CD4-positive, alpha-beta T cell (primary cell): Measurements from ENCODE around the gene TRIM60. TPM values are rescaled to one million over a fixed set of nuclear protein-coding genes. Genes with fewer than 3 reads are reported as not detected.
"Not testable (repeated sequence)": the region's sequence is repeated elsewhere in the genome, so short reads cannot be mapped to it uniquely, and the experiment has no call there.

Source experiments
- ATAC-seq: fragments of 200-7000 bp; cut with Tn5 transposase; one replicate; pipeline ENCODE4 v1.10.0; 2022; ENCODE audit warnings: mild to moderate bottlenecking; ENCODE audit not compliant: poor library complexity
- CTCF ChIA-PET: fragments of 350-600 bp; sonication (Branson Sonifier 250); formaldehyde crosslinking; loops from one replicate; lab custom pipeline; 2021; ENCODE audit warnings: antibody characterized with exemption, inconsistent platforms; lab: Charles Lee
- POLR2A ChIA-PET: fragments of 350-600 bp; sonication (Branson Sonifier 250); formaldehyde crosslinking; loops from one replicate; lab custom pipeline; 2021; ENCODE audit warnings: antibody characterized with exemption, inconsistent platforms; lab: Charles Lee
- DNase-seq, 14 experiments: peaks; one replicate each; pipeline ENCODE4 v3.0.0-alpha.2; 2013 to 2020; ENCODE audit warnings: mixed read lengths in 2 of 14
- H3K27ac ChIP-seq, 2 donors: one replicate each; pipeline versions ENCODE4 v1.5.1 to v1.7.0; 2013; ENCODE audit warnings: low read length in 2 of 2, low read depth in 1 of 2, mild to moderate bottlenecking in 1 of 2
- H3K27me3 ChIP-seq, 2 experiments: 1 replicate in 1 of 2; 2 replicates in 1 of 2; pipeline versions ENCODE4 v1.6.1 to v1.7.0; 2013; ENCODE audit warnings: low read length in 2 of 2, control low read depth in 1 of 2, mild to moderate bottlenecking in 1 of 2, moderate library complexity in 1 of 2; ENCODE audit not compliant: insufficient read depth in 2 of 2, control insufficient read depth in 1 of 2
- H3K36me3 ChIP-seq: one replicate; pipeline ENCODE4 v1.6.1; 2013; ENCODE audit warnings: low read length, control low read depth; ENCODE audit not compliant: insufficient read depth
- H3K4me1 ChIP-seq: one replicate; pipeline ENCODE4 v1.6.1; 2013; ENCODE audit warnings: low read length, control low read depth; ENCODE audit not compliant: insufficient read depth
- H3K4me3 ChIP-seq: one replicate; pipeline ENCODE4 v1.5.1; 2013; ENCODE audit warnings: mild to moderate bottlenecking, low read length, moderate library complexity
- H3K9me3 ChIP-seq, 2 experiments: 1 replicate in 1 of 2; 2 replicates in 1 of 2; pipeline versions ENCODE4 v1.6.1 to v1.7.0; 2013; ENCODE audit warnings: low read length in 2 of 2, mild to moderate bottlenecking in 2 of 2, control low read depth in 1 of 2, moderate library complexity in 1 of 2; ENCODE audit not compliant: control insufficient read depth in 1 of 2, insufficient read depth in 1 of 2
- H3K27ac Mint-ChIP-seq: one replicate; pipeline ENCODE4 v1.8.0; 2020; ENCODE audit warnings: mixed read lengths
- H3K27me3 Mint-ChIP-seq: one replicate; pipeline ENCODE4 v1.8.0; 2021; ENCODE audit warnings: mixed read lengths
- H3K36me3 Mint-ChIP-seq: one replicate; pipeline ENCODE4 v1.8.0; 2021; ENCODE audit warnings: low read depth, mixed read lengths
- H3K4me1 Mint-ChIP-seq: one replicate; pipeline ENCODE4 v1.8.0; 2021; ENCODE audit warnings: low read depth, mixed read lengths
- H3K4me3 Mint-ChIP-seq: one replicate; pipeline ENCODE4 v1.8.0; 2020; ENCODE audit warnings: mild to moderate bottlenecking, mixed read lengths
- H3K9me3 Mint-ChIP-seq: one replicate; pipeline ENCODE4 v1.8.0; 2020; ENCODE audit warnings: mixed read lengths
- intact Hi-C, 2 experiments: fragments of 100-400 bp; cut with DNase I in 1 of 2; cut with micrococcal nuclease in 1 of 2; formaldehyde crosslinking; loops; one replicate each; pipeline versions ENCODE4 v1.15.1 to v1.9.0; 2023 to 2025; cut with DNase I, micrococcal nuclease
- total RNA-seq, 174 experiments: library from RNA in 2 of 174; stranded (reverse) in 2 of 174; gene quantifications; one replicate each; pipeline ENCODE4 v1.2.3 and lab custom pipeline; 2021 to 2026
- TF ChIP-seq, protein P1 (sequence below): fragments of 200-600 bp; IDR thresholded peaks from one replicate; pipeline ENCODE4 v1.8.0; 2022; ENCODE audit warnings: antibody characterized with exemption, mild to moderate bottlenecking

TRIM60 gene
- total RNA-seq, 2 experiments from 2014 or later, result not detected

DNA sequence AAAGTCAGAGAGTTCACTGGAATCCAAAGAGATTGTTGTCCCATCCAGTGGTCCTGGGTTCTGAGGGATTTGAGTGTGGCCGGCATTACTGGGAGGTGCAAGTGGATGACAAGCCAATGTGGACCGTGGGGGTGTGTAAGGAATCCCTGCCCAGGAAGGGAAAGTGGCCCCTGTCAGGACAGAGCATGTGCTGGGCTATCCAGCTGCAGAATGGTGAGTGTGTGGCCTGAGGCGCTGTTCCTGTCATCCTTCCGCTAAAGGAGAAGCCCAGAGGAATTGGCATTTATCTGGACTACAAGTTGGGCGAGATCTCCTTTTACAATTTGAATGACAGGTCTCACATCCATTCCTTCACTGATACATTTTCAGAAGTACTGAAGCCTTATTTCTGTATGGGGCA, 20.4 kb upstream of the TRIM60 start:
- ATAC-seq (no peak), DNase-seq (no peak)
- Histone ChIP-seq H3K4me3 (no peak overlapping the region), H3K4me1 (no peaks in the 10 kb centered on the region), H3K9me3 (no peaks in the 10 kb centered on the region), H3K27me3 (no peaks in the 10 kb centered on the region), H3K27ac (no peak overlapping the region), H3K36me3 (no peaks in the 10 kb centered on the region)
- Mint-ChIP-seq H3K27me3 (peaks cover 9% of the 10 kb centered on the region), H3K4me3 (no peak overlapping the region), H3K4me1 (no peaks in the 10 kb centered on the region), H3K36me3 (no peaks in the 10 kb centered on the region), H3K27ac (no peak overlapping the region), H3K9me3 (no peaks in the 10 kb centered on the region)
- TF ChIP-seq, protein P1, sequence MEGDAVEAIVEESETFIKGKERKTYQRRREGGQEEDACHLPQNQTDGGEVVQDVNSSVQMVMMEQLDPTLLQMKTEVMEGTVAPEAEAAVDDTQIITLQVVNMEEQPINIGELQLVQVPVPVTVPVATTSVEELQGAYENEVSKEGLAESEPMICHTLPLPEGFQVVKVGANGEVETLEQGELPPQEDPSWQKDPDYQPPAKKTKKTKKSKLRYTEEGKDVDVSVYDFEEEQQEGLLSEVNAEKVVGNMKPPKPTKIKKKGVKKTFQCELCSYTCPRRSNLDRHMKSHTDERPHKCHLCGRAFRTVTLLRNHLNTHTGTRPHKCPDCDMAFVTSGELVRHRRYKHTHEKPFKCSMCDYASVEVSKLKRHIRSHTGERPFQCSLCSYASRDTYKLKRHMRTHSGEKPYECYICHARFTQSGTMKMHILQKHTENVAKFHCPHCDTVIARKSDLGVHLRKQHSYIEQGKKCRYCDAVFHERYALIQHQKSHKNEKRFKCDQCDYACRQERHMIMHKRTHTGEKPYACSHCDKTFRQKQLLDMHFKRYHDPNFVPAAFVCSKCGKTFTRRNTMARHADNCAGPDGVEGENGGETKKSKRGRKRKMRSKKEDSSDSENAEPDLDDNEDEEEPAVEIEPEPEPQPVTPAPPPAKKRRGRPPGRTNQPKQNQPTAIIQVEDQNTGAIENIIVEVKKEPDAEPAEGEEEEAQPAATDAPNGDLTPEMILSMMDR, result no peak
- ChIA-PET POLR2A (no interaction called here), CTCF (no interaction called here)
- intact Hi-C loops, result no loop called here

- TF ChIP-seq, protein P1, result no peak
- CTCF ChIA-PET, result no interaction called here
Measured at GRCh38 chr4:165013691-165014090, 18.1 kb upstream of the TRIM60 start.

DNA sequence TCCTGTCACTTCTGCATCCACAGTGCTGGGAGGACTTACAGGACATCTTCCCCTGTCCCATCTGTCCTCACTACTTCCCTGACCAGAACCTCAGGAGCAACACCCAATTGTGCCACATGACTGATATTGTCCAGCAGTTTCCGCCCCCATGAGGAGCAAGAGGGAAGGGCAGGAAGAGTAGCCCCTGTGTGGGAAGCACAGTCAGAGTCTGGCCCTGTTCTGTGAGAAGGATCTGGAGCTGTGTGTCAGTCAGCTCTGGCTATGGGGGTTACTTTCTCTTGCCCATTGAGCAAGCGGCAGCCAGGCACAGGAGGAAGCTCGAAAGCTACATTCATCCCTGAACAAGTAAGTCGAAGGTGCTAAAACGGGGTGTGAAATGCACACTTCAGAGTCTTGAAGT, 14.8 kb upstream of the TRIM60 start:
- CTCF ChIA-PET, result no interaction called here
- no peak overlapping the region for H3K27ac Mint-ChIP-seq

More at GRCh38 chr4:165013691-165014090, 18.1 kb upstream of the TRIM60 start:
- POLR2A ChIA-PET, result no interaction called here
- Histone ChIP-seq H3K4me3 (no peak overlapping the region), H3K9me3 (no peaks in the 10 kb centered on the region), H3K27ac (no peak overlapping the region), H3K36me3 (no peaks in the 10 kb centered on the region), H3K27me3 (no peaks in the 10 kb centered on the region), H3K4me1 (no peaks in the 10 kb centered on the region)
- intact Hi-C loops, result no loop called here
- no peaks in the 10 kb centered on the region for H3K36me3 Mint-ChIP-seq
- H3K27ac Mint-ChIP-seq, result no peak overlapping the region
- H3K4me3 Mint-ChIP-seq, result no peak overlapping the region
- DNase-seq, result no peak
- peaks cover 5% of the 10 kb centered on the region for H3K27me3 Mint-ChIP-seq
- no peak for ATAC-seq
- H3K9me3 Mint-ChIP-seq, result no peaks in the 10 kb centered on the region
- no peaks in the 10 kb centered on the region for H3K4me1 Mint-ChIP-seq

DNA sequence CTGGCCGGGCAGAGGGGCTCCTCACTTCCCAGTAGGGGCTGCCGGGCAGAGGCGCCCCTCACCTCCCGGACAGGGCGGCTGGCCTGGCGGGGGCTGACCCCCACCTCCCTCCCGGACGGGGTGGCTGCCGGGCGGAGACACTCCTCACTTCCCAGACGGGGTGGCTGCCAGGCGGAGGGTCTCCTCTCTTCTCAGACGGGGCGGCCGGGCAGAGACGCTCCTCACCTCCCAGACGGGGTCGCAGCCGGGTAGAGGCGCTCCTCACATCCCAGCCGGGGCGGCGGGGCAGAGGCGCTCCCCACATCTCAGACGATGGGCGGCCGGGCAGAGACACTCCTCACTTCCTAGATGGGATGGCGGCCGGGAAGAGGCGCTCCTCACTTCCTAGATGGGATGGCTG, 11.8 kb upstream of the TRIM60 start:
- POLR2A ChIA-PET, result not testable (repeated sequence)

More for the DNA sequence above, 14.8 kb upstream of the TRIM60 start:
- Mint-ChIP-seq H3K27me3 (no peaks in the 10 kb centered on the region), H3K4me3 (no peak overlapping the region), H3K4me1 (no peaks in the 10 kb centered on the region), H3K9me3 (no peaks in the 10 kb centered on the region), H3K36me3 (no peaks in the 10 kb centered on the region)
- H3K27ac ChIP-seq, result no peak overlapping the region
- no peak overlapping the region for H3K4me3 ChIP-seq
- TF ChIP-seq, protein P1, result no peak
- H3K9me3 ChIP-seq, result no peaks in the 10 kb centered on the region
- DNase-seq (no peak), ATAC-seq (no peak)
- intact Hi-C loops, result no loop called here
- POLR2A ChIA-PET, result no interaction called here
- no peaks in the 10 kb centered on the region for H3K4me1 ChIP-seq
- H3K36me3 ChIP-seq, result no peaks in the 10 kb centered on the region
- H3K27me3 ChIP-seq, result no peaks in the 10 kb centered on the region

GRCh38 chr4:165025782-165026181, 6.0 kb upstream of the TRIM60 start:
- H3K9me3 Mint-ChIP-seq, intact Hi-C loops, H3K9me3 ChIP-seq, H3K27me3 ChIP-seq, POLR2A ChIA-PET, H3K4me3 ChIP-seq, H3K36me3 ChIP-seq, CTCF ChIA-PET, H3K4me1 Mint-ChIP-seq, H3K27ac ChIP-seq, ATAC-seq, H3K4me1 ChIP-seq, H3K27me3 Mint-ChIP-seq, H3K36me3 Mint-ChIP-seq, H3K4me3 Mint-ChIP-seq, DNase-seq, H3K27ac Mint-ChIP-seq: not testable (repeated sequence)

More for the DNA sequence above, 11.8 kb upstream of the TRIM60 start:
- H3K9me3 ChIP-seq, DNase-seq, H3K4me3 ChIP-seq, CTCF ChIA-PET, H3K36me3 Mint-ChIP-seq, H3K27me3 ChIP-seq, H3K27ac ChIP-seq, intact Hi-C loops, H3K27ac Mint-ChIP-seq, H3K36me3 ChIP-seq, H3K4me3 Mint-ChIP-seq, H3K27me3 Mint-ChIP-seq, ATAC-seq, H3K4me1 ChIP-seq, H3K4me1 Mint-ChIP-seq, H3K9me3 Mint-ChIP-seq: not testable (repeated sequence)
